Activated naive CD4-positive, alpha-beta T cell treated with anti-CD3 and anti-CD28 coated beads, Interleukin-2, amount 50 U/mL, for 24 hours (primary cell): ENCODE data around the gene TNFAIP6.

Experiments used
- H3K27ac Mint-ChIP-seq: one replicate; pipeline ENCODE4 v1.8.0; 2021; ENCODE audit warnings: mild to moderate bottlenecking, mixed read lengths
- H3K27me3 Mint-ChIP-seq: one replicate; pipeline ENCODE4 v1.8.0; 2021; ENCODE audit warnings: mixed read lengths
- H3K36me3 Mint-ChIP-seq: one replicate; pipeline ENCODE4 v1.8.0; 2021; ENCODE audit warnings: mixed read lengths
- H3K4me1 Mint-ChIP-seq: one replicate; pipeline ENCODE4 v1.8.0; 2021; ENCODE audit warnings: mixed read lengths
- H3K4me3 Mint-ChIP-seq: one replicate; pipeline ENCODE4 v1.8.0; 2021; ENCODE audit warnings: mild to moderate bottlenecking, mixed read lengths
- H3K9me3 Mint-ChIP-seq: one replicate; pipeline ENCODE4 v1.8.0; 2021; ENCODE audit warnings: mixed read lengths

The TNFAIP6 gene

GRCh38 chr2:151347906-151348305 is 9.5 kb upstream of the TNFAIP6 start:
- Mint-ChIP-seq H3K4me1 (no peaks in the 10 kb centered on the region), H3K27me3 (peaks cover 2% of the 10 kb centered on the region), H3K9me3 (no peaks in the 10 kb centered on the region), H3K4me3 (no peak overlapping the region), H3K36me3 (peaks cover 4% of the 10 kb centered on the region), H3K27ac (no peak overlapping the region)

DNA sequence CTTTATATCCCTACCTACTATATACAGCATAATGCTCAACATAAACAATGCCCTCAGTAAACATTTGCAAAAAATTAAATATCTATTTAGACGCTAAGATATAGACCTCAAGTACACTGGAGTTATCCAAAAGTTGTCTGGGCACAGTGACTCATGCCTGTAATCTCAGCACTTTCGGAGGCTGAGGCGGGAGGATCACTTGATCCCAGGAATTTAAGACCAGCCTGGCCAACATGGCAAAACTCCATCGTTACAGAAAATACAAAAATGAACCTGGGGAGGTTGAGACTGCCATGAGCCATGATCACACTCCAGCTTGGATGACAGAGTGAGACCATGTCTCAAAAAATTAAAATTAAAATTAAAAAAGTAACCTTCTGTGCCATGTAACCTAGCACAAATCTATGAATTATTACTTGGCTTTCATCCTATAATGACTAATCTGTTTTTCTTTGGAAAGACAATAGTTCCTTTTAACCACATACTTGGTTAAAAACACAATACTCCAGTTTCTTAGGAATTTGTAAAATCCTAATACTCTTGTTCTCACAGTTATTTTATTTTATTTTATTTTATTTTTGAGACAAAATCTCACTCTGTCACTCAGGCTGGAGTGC is 6.7 kb upstream of the TNFAIP6 start:
- H3K4me3 Mint-ChIP-seq: no peak overlapping the region
- no peaks in the 10 kb centered on the region for H3K4me1 Mint-ChIP-seq
- no peaks in the 10 kb centered on the region for H3K9me3 Mint-ChIP-seq
- H3K27ac Mint-ChIP-seq: no peak overlapping the region
- H3K36me3 Mint-ChIP-seq: no peaks in the 10 kb centered on the region
- H3K27me3 Mint-ChIP-seq: no peaks in the 10 kb centered on the region

DNA sequence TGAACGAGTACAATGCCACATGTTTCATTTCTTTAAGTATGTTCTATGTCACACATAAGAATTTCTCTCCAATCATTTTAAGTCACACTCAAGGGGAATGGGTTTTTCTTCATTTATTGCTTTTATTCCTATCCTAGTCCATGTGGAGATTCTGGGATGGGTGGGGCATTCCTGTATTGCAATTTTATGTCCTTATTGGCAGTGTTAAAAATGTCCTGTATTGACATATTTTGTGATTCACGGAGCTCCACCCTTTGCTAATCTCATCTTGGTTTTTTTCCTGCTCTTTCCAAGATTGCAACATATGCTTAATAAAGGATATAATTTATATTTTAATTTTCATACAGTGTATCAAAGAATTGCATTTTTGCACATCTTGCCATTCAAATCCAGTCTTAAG is 3.4 kb upstream of the TNFAIP6 start:
- Mint-ChIP-seq H3K36me3 (no peaks in the 10 kb centered on the region), H3K4me1 (no peaks in the 10 kb centered on the region), H3K4me3 (no peak overlapping the region), H3K27me3 (no peaks in the 10 kb centered on the region), H3K27ac (no peak overlapping the region), H3K9me3 (no peaks in the 10 kb centered on the region)

DNA sequence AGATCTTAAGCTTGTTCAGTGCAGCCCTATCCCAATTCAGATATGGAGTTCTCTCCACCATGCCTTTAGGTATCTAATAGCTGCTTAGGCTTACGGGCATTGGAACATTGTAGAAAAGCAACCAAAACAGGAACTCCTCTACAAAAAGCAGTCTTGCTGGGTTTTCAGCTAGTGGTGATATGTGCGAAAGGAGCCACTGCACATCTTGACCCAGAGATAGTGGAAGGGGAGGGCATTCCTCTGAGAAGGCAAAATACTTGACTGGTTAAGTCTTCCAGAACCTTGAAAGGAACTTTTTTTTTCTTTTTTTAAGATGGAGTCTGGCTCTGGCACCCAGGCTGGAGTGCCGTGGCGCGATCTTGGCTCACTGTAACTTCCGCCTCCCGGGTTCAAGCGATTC is 2.6 kb upstream of the TNFAIP6 start:
- no peaks in the 10 kb centered on the region for H3K9me3 Mint-ChIP-seq
- H3K36me3 Mint-ChIP-seq: no peaks in the 10 kb centered on the region
- no peak overlapping the region for H3K4me3 Mint-ChIP-seq
- H3K27ac Mint-ChIP-seq: no peak overlapping the region
- H3K4me1 Mint-ChIP-seq: no peaks in the 10 kb centered on the region
- H3K27me3 Mint-ChIP-seq: peaks cover 1% of the 10 kb centered on the region

GRCh38 chr2:151358166-151358970 is 976 bp downstream of the TNFAIP6 start:
- Mint-ChIP-seq H3K9me3 (no peaks in the 10 kb centered on the region), H3K36me3 (no peaks in the 10 kb centered on the region), H3K4me1 (no peaks in the 10 kb centered on the region), H3K4me3 (no peak overlapping the region), H3K27ac (no peak overlapping the region), H3K27me3 (peaks cover 1% of the 10 kb centered on the region)

GRCh38 chr2:151359768-151360461 is 2.5 kb downstream of the TNFAIP6 start:
- H3K4me3 Mint-ChIP-seq: no peak overlapping the region
- H3K27me3 Mint-ChIP-seq: peaks cover 1% of the 10 kb centered on the region
- no peaks in the 10 kb centered on the region for H3K36me3 Mint-ChIP-seq
- H3K9me3 Mint-ChIP-seq: no peaks in the 10 kb centered on the region
- no peaks in the 10 kb centered on the region for H3K4me1 Mint-ChIP-seq
- no peak overlapping the region for H3K27ac Mint-ChIP-seq

DNA sequence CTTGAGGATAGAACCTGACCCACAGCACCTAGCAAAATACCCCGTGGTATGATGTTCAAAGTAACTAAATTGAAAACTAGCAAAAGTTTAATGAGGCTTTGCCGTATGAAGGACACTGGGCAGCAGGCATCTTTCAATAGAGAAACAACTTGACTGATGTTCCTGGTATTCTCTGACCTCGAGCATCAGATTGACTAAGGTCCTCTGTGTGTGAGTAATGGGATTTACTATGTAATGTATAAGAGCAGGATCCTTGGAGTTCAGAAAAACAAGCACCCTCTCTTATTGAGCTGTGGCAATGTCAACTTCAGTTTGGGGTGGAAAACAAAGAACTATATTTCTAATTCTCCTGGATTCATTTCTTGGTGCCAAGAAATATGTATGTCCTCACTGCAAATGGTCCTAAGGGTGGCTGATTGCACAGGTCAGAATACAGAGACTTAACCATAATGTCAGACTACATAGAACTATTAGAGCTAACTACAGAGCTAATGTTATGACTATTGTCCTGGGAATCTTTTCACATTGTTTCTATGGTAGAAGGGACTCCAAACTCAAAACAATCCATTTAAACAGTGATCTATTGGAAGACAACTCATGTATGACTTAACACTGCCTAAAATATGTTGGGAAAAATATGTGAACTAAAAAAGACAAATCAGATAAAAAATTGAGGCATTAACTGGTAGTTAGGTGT is 4.4 kb downstream of the TNFAIP6 start:
- no peaks in the 10 kb centered on the region for H3K36me3 Mint-ChIP-seq
- peaks cover 1% of the 10 kb centered on the region for H3K27me3 Mint-ChIP-seq
- no peaks in the 10 kb centered on the region for H3K9me3 Mint-ChIP-seq
- no peaks in the 10 kb centered on the region for H3K4me1 Mint-ChIP-seq
- no peak overlapping the region for H3K27ac Mint-ChIP-seq
- H3K4me3 Mint-ChIP-seq: no peak overlapping the region

GRCh38 chr2:151363709-151364108 is 6.3 kb downstream of the TNFAIP6 start:
- Mint-ChIP-seq H3K4me1 (no peaks in the 10 kb centered on the region), H3K36me3 (no peaks in the 10 kb centered on the region), H3K27ac (no peak overlapping the region), H3K27me3 (peaks cover 1% of the 10 kb centered on the region), H3K4me3 (no peak overlapping the region), H3K9me3 (no peaks in the 10 kb centered on the region)

DNA sequence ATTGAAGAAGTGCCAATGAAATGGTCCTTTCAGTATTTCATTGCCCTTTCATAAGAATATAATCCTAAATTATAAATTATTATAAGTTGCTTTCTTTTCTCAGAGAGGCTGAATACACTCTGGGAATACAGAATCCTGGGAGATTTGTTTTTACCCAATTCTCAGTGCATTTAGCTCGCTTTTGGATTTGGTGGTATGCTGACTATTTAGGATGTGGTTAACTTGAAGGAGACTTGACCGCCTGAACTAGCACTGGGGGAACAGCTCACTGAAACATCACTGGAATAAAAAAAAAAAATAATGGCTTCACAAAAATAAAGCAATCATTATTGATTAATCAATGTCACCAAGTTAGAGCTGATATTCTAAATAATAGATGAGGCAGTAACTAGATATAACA is 10.2 kb downstream of the TNFAIP6 start:
- no peaks in the 10 kb centered on the region for H3K4me1 Mint-ChIP-seq
- H3K36me3 Mint-ChIP-seq: no peaks in the 10 kb centered on the region
- H3K9me3 Mint-ChIP-seq: no peaks in the 10 kb centered on the region
- no peak overlapping the region for H3K4me3 Mint-ChIP-seq
- H3K27me3 Mint-ChIP-seq: no peaks in the 10 kb centered on the region
- no peak overlapping the region for H3K27ac Mint-ChIP-seq

- H3K27ac Mint-ChIP-seq: no peak overlapping the region
- H3K4me3 Mint-ChIP-seq: no peak overlapping the region
- no peaks in the 10 kb centered on the region for H3K36me3 Mint-ChIP-seq
- H3K4me1 Mint-ChIP-seq: peaks cover 9% of the 10 kb centered on the region
- no peaks in the 10 kb centered on the region for H3K27me3 Mint-ChIP-seq
- no peaks in the 10 kb centered on the region for H3K9me3 Mint-ChIP-seq
Measured at GRCh38 chr2:151374436-151374835, 17.0 kb downstream of the TNFAIP6 start.

DNA sequence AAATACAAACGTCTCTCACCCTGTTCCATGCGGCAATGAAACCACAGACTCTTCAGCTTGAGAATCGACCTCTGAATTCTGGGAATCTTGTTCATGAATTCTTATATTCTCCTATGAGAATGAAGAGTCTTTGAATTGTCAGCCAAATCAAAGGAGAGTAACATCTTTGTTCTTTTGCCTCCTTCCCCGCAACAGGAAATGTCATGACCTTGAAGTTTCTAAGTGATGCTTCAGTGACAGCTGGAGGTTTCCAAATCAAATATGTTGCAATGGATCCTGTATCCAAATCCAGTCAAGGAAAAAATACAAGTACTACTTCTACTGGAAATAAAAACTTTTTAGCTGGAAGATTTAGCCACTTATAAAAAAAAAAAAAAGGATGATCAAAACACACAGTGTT is 21.8 kb downstream of the TNFAIP6 start:
- Mint-ChIP-seq H3K27ac (no peak overlapping the region), H3K9me3 (no peaks in the 10 kb centered on the region), H3K36me3 (no peaks in the 10 kb centered on the region), H3K27me3 (no peaks in the 10 kb centered on the region), H3K4me1 (peaks cover 7% of the 10 kb centered on the region), H3K4me3 (no peak overlapping the region)

DNA sequence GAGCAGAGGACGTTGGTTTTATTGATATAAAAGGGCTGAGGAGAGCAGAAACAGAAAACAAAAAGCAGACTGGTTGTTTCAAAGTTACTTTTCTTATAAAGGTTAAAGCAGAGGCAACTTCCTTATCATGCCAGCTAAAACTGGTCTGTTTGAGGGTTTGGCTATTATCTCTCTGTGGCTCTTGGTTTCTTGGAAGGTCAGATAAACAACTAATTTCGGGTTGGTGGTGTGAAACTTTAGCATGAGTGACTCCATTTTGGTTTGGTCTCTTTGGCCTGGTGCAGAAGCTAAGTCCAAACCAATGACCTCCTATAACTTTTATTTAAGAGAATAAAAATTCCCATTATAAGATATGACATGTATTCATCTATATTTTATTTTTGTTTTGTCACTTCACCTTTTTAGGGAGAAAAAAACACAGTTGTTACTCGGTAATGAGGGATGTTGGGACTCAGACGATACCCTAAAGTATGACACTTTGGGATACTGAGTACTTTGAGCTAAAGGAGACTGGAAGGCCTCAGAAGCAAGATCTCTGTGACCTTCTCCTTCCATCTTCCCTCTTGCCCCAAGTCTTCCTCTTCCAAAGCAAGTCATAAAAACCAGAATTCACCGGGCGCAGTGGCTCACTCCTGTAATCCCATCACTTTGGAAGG is 23.3 kb downstream of the TNFAIP6 start:
- no peaks in the 10 kb centered on the region for H3K9me3 Mint-ChIP-seq
- H3K27me3 Mint-ChIP-seq: no peaks in the 10 kb centered on the region
- H3K4me3 Mint-ChIP-seq: no peak overlapping the region
- H3K36me3 Mint-ChIP-seq: no peaks in the 10 kb centered on the region
- no peak overlapping the region for H3K27ac Mint-ChIP-seq
- H3K4me1 Mint-ChIP-seq: peaks cover 4% of the 10 kb centered on the region

- Mint-ChIP-seq H3K27me3 (no peaks in the 10 kb centered on the region), H3K4me1 (peaks cover 4% of the 10 kb centered on the region), H3K27ac (no peak overlapping the region), H3K4me3 (no peak overlapping the region), H3K9me3 (no peaks in the 10 kb centered on the region), H3K36me3 (no peaks in the 10 kb centered on the region)
Measured at GRCh38 chr2:151381266-151381665, 23.9 kb downstream of the TNFAIP6 start.

DNA sequence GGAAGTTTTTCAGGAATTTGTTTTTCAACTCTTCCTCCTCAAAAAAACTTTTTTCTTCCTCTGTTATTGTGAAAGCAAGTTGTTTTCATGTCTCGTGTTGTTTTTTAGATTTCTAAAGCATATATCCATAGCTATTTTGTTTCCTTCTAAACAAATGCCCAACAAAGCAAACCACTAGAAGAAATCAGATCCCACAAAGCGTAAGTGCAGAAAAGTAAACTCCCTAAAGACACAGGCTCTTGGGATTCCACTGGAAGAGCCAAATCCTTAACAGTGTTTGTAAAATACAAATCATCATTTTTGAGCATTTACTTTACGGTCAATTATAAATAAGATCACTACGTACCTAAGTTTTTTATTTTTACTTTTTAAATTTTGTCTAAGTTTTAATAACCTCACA is 30.6 kb downstream of the TNFAIP6 start:
- Mint-ChIP-seq H3K4me1 (no peaks in the 10 kb centered on the region), H3K27me3 (peaks cover 2% of the 10 kb centered on the region), H3K4me3 (no peak overlapping the region), H3K9me3 (no peaks in the 10 kb centered on the region), H3K36me3 (no peaks in the 10 kb centered on the region), H3K27ac (no peak overlapping the region)

- peaks cover 2% of the 10 kb centered on the region for H3K27me3 Mint-ChIP-seq
- H3K36me3 Mint-ChIP-seq: no peaks in the 10 kb centered on the region
- H3K9me3 Mint-ChIP-seq: peaks cover 4% of the 10 kb centered on the region
- H3K4me3 Mint-ChIP-seq: no peak overlapping the region
- H3K4me1 Mint-ChIP-seq: no peaks in the 10 kb centered on the region
- H3K27ac Mint-ChIP-seq: no peak overlapping the region
Measured at GRCh38 chr2:151391436-151391835, 34.0 kb downstream of the TNFAIP6 start.
